ENCODE measurements around the gene ZNF124.
"Not testable (repeated sequence)": the region's sequence is repeated elsewhere in the genome, so short reads cannot be mapped to it uniquely, and the experiment has no call there.

ZNF124 gene

DNA sequence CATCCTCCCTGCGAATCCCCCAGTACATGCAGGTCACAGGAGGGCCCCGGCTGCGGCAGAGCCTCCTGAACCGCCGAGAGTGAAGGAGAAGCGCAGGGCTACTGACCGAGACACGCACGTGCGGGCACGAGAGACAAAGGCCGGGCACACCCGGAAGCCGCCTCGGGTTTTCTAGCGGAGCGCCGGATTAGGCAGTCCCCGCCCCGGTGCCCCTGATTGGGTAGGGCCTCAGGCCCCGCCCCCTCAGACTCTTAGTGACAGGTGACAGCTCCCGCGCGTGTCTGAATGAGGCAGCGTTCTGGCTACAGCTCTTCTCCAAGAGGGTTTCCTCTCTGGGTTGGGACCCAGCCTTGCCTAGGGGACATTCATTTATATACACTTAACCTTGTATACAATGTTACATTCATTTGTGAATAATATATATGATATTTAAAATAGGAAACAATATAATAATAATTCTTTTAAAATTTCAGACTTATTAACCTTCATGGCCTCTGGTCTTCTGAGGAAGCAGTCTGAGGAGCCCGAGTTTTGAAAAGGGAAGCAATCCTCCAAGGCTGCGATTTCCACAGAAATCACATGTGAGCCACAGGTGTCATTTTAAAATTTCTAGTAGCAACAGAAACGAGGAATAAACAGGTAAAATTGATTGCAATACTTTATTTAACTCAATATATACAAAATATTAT is at the start of gene ZNF124:
Gene ZNF124 (minus strand): TSS at position 146 of the 689 bp plus-strand sequence. CDS start 143 bp downstream, at position 3.
- not testable (repeated sequence) for DNase-seq (ENCODE audit: low read depth in 2 of 2, low spot score in 1 of 2)

DNA sequence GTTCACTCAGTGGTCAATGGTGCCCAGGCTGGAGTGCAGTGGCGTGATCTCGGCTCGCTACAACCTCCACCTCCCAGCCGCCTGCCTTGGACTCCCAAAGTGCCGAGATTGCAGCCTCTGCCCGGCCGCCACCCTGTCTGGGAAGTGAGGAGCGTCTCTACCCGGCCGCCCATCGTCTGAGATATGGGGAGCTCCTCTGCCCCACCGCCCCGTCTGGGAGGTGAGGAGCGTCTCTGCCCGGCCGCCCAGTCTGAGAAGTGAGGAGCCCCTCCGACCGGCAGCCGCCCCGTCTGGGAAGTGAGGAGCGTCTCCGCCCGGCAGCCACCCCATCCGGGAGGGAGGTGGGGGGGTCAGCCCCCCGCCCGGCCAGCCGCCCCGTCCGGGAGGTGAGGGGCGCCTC is 48.5 kb upstream of the ZNF124 start:
- not testable (repeated sequence) for DNase-seq (ENCODE audit: low read depth in 2 of 2, low spot score in 1 of 2)

DNA sequence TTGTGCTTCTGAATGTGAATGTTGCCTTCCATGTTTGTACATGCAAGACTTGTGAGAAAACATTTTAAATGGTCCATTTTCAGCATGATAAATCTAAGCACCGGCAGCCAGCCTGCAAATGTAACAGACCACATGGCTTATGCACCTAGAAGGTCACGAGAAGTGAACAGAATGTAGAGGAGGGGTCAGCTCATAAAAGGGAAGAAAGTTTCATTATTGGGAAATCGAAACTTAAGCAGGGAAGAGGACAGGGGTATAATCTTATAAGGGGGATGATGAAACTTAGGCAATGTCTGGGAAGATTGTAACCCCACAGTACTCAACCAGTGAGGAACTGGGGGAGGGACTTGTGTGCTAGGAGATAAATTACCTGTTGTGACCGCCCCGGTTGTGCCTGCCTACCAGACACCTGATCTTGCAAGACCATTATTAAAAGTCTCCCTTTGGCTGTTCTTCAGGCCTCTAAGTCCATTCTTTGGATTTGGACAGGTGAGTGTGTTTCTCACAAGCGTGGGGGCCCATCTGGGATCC is 46.4 kb upstream of the ZNF124 start:
- no peak for DNase-seq (ENCODE audit: low read depth in 2 of 2, low spot score in 1 of 2)

DNA sequence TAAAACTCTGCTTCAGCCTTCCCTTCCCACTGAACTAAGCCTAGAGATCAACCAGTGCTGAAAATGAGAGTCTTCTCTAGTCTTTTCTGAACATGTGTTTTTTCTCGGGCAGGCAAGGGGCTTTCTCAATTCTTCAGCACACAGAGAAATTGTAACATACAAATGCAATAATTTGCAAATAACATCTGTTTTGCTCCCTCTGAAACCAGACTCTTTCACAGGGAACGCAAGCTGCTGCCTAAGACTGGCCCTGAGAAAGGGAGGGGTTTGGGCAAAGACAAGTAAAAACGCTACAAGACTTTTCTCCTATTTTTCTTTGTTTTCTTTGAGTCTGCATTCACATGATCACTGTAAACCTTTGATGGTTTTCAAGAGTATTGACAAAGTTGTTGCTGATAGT is 44.4 kb upstream of the ZNF124 start:
- no peak for DNase-seq (ENCODE audit: low read depth in 2 of 2, low spot score in 1 of 2)

DNA sequence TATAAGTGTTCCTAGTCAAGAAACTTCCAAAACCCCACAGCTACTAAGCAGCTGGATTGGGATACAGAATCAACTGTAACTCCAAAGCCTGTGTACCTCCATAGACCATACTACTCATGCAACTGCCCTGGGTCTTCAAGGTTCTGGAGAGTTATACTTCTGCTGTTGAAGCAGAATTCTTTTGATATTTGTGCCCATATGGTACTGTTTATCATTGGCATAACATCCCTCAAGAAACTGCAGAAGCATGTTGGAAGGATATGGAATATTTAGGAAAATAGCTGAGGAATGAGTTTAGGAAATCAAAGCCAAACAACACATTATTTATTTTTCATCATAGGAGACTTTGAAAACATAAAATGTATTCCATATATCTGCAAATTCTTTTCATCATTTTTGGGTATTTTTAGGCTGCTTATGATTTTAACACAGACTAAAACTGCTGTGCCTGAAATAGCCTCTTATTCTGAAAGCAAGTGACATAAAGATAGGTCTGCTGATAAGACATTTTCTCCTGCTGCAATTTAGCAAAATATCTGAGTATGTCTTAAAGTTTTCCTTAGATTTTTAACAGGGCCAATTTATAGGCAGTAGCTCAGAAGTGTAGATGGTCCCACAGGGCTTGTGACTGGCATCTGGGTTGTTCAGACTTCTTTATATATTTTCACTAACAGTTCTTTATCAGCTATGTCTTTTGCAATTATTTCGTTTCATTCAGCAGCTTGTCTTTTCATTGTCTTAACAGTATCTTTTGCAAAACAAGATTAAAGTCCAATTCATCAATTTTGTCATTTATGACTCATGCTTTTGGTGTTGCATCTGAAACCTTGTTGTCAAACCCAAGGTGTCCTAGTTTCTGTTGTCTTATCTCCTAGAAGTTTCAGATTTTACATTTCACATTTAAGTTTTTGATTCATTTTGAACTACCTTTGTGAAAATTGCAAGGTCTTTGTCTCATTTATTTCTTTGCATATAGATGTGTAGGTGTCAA is 41.1 kb upstream of the ZNF124 start:
- no peak for DNase-seq (ENCODE audit: low read depth in 2 of 2, low spot score in 1 of 2)

DNA sequence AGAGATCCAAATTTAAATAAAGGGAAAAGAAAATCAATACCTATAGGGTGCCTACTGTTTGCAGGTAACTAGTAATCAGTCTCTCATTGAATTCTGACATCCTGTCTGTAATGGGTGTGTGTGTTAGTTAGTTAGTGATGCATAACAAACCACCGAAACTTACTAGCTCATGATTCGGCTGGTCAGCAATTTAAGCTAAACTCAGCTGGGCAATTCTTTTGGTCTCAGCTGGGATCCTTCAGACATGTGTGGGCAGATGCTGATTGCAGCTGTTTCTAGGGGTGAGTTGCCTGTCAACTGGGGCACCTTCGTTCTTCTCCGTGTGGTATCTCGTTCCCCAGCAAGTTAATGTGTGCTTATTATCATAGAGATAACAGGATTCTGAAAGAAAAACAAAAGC is 40.2 kb upstream of the ZNF124 start:
- DNase-seq (ENCODE audit: low read depth in 2 of 2, low spot score in 1 of 2) = no peak

DNA sequence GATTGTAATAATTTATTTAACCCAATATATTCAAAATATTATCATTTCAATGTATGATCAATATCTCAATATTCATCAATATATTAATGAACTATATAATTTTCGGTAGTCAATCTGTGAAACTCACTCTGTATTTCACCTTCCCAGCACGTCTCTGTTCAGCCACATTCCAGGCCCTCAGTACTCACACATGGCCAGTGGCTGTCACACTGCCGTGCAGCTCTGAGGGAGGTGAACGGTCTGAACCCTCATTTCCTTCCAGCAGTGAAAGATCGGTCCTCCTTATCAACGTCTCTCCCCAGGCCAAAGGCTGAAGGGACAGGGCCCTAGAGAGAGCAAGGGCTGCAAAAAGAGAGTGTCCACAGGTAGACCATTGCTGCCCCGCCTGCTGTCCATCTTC is 39.5 kb upstream of the ZNF124 start:
- no peak for DNase-seq (ENCODE audit: low read depth in 2 of 2, low spot score in 1 of 2)

DNA sequence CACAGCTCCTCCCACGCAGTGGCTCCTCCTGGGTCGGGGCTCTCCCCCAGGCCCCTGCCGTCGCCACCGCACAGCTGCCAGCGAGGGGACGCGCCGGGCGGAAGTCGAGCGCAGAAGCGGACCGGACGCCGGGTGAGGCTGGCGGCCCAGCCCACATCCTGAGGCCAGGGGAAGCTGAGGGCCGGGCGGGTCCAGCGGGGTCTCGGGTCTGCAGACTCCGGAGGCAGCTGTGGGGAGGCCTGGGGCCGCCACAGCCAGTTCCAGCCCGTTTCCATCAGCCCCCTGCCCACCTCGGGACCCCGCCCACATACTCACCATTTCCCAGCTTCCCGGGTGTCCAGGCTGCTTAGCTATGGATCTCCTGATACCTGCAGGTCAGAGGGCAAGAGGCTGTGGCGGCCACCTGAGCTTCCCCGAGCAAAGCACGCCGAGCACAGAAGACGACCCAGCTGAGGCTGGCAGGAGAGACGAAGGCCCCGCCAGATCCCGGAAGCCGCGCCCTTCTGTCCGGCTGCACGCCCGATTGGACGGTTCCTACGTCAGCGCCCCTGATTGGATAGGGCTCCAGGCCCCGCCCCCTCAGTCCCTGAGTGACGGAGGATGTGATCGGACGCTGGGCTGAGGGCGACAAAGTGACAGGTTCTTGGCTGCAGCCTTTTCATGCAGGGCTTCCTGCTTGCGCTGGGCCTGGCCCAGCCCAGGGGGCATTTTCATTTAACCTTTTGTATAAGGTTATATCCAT is 38.7 kb upstream of the ZNF124 start:
- peak; percentile 86 to 89 for DNase-seq (ENCODE audit: low read depth in 2 of 2, low spot score in 1 of 2)

DNA sequence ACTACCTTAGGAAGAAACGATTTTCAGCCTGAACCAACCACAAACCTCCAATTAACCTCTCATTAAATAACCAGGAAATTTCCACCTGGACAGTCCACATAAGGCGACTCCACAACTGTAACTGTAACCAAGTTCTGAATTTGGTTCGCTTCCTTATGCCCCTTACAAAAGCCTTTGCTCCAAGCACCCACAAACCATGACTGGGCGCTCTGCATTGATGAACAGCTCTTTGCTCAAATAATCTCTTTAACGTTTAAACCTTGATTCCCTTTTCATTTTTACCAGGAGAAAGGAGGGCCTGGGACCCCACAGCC is 38.2 kb upstream of the ZNF124 start:
- no peak for DNase-seq (ENCODE audit: low read depth in 2 of 2, low spot score in 1 of 2)

DNA sequence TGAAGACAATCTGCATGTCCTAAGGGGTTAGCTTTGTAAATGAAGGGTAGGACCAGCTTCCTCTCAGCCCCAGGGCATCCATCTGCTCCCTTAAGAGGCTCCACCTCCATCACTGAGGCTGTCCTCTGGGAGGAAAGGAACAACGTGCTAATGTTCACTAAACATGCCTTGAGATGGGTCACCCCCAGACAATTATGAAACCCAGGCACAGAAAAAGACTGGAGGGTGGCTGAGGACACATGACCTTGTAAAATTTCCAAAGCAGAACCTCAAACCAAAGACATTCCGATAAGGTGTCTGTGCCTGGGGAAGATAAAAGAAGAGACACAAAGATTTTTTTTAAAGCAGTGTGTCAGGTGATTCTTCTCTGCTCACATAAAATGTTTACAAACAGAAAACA is 37.6 kb upstream of the ZNF124 start:
- no peak for DNase-seq (ENCODE audit: low read depth in 2 of 2, low spot score in 1 of 2)

DNA sequence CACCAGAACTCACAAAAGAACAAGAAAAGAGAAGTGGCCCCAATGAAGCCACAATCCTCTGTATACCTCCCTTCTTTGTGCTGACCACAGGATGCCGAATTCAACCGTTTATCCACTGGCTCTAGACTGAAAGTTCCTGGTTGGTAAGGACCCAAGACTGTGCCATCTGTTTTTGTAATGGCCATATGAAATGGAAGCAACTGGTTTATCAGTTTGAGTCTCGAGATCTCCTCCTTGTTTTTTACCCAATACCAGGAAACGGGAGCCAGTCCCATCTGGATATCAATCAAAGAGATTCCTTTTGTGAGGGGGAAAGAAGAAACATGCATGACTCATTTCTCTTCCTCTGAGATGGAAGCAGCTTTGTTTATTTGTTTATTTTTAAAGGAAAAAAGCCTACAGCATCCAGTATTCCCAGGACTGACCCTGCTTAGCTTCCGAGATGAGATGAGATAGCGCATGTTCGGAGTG is 32.4 kb upstream of the ZNF124 start:
- no peak for DNase-seq (ENCODE audit: low read depth in 2 of 2, low spot score in 1 of 2)

DNA sequence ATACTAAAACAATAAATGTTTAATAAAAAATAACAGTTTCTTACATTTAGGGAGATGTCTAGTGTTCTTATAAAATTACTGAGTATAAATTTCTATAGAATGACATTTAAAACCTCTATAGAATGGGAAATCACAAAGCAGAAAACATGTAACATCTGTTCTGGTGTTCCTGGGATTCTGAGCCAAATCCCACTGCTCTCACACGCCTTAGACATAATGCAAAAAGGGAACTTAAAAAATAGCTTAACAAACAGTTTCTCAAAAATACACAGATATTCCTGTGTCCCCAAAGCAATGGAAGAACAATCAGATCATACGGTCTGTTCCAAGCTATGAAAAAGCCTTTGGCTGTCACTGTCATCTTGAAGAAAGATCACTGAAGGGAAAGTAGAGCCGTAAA is 27.0 kb upstream of the ZNF124 start:
- no peak for DNase-seq (ENCODE audit: low read depth in 2 of 2, low spot score in 1 of 2)

DNA sequence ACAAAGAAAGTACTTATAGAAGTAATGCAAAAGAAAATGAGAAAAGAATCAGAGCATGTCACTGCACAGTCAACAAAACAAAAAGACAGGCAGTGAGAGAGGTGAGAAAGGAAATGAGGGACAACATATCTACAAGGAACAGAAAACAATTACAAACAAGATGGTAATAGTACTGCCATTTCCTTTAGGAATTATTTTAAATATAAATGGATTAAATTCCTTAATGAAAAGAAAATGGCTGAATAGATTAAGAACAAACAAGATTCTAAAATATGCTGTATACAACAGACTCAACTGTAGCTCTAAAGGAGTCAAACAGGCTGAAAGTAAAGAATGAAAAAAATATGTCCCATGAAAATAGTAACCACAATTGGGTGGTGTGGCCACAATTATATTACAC is 22.1 kb upstream of the ZNF124 start:
- no peak for DNase-seq (ENCODE audit: low read depth in 2 of 2, low spot score in 1 of 2)

DNA sequence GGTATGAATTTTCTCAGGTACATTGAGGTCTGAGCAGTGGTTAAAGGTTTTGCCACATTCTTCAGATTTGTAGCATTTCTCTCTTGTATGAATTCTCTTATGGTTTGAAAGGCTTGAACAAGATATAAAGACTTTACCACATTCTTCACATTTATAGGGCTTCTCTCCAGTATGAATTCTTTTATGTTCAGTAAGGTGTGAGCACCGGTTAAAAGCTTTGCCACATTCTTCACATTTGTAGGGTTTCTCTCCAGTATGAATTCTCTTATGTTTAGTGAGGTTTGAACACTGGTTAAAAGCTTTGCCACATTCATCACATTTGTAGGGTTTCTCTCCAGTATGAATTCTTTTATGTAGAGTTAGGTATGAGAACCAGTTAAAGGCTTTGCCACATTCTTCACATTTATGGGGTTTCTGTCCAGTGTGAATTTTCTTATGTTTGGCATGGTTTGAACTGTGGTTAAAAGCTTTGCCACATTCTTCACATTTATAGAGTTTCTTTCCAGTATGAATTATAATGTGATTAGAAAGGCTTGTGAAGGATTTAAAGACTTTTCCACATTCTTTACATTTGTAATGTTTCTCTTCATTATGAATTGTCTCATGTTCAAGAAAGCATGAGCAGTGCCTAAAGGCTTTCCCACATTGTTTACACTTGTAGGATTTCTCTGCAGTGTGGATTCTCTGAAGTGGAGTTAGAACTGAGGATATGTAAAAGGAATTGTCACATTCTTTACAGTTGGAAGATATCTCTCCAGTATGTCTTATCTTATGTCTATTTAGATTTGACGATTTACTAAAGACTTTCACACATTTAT is 18.4 kb upstream of the ZNF124 start:
- DNase-seq (ENCODE audit: low read depth in 2 of 2, low spot score in 1 of 2) = no peak

DNA sequence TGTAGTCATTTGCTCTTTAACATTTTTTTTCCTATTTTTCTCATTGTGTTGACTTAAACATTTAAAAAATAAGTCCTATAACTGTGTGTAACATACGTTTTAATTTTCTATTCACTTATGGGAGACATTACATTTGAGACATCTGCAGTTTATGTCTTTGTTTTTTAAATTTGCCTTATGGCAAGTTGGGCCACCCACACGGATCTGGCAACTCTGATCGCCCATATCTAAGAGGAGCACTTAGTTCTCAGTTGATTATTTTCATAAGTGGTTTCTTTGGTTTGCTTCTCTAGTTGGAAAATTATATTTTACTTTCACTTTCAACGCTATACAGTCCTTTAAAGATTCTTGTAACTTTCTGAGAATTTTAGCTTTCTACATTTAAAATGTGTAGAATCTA is 13.8 kb upstream of the ZNF124 start:
- DNase-seq (ENCODE audit: low read depth in 2 of 2, low spot score in 1 of 2) = no peak

DNA sequence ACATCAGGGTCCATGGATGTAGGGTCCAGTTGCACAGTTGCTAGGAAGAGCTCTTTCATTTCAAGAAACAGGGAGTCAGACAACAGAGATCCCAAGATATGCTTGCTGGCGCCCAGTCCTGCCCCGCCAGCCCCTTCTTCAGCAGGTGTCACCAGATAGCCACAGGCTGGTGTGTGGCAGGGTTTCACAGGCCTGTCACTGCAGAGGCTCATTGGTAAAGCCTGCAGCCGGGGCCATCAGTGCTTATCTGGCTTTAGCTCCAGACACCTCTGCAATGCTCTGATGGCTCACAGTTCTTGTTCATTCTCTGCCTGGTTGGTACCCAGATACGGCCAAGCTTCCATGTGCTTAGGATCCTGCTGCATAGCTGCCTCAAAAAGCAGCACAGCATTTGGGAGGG is 12.4 kb upstream of the ZNF124 start:
- no peak for DNase-seq (ENCODE audit: low read depth in 2 of 2, low spot score in 1 of 2)

DNA sequence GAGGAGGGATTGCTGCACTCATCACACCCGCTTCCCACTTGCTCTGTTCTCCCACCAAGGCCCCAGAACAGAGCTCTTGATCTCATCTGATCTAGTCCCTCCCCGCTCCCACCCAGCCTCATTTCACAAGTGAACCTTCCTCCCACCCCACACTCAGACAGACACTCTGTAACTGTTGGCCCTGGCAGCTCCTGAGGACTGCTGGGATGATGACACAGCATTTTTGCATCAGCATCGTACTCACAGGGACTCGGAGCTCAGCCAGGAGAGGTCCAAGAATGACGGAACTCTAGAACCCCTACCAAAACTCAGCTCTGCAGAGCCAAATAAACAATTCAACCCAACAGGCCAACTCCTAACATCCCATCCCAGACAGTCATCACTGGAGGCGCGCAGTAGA is 11.2 kb upstream of the ZNF124 start:
- DNase-seq (ENCODE audit: low read depth in 2 of 2, low spot score in 1 of 2) = no peak

DNA sequence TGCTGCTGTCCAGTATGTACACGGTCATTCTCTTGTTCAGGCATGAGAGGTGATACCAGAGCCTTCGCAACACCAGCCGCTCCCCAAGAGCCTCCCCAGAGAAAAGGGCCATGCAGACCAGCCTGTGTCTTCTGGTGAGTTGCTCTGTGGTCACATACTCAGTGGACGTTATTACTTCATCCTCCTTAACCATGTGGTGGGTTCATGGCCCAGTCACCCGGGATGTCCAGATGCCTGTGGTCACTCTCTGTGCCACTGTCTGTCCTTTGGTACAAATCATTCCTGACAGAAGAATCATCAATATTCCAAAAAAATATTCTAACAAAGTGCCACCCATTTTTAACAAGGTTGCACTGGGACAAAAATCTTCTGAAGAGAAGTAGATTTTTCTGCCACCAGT is 8.8 kb upstream of the ZNF124 start:
- no peak for DNase-seq (ENCODE audit: low read depth in 2 of 2, low spot score in 1 of 2)

DNA sequence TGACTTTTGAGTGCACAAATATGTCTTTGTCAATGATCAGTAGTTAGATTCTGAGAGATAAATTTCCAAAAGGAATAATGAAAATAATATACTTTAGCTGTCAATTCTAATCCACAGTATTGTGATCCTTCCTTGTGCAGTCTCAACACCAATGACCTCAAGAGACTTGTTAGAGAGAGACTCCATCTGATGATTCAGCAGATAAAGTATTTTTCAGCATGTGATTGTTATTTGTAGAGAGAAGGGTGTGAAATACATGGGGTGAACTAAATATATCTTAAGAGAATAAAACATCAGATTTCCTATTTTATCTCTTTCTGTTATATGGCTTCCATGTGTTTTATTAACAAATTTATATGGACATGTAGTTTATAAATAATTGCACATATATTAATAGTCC is 5.9 kb upstream of the ZNF124 start:
- no peak for DNase-seq (ENCODE audit: low read depth in 2 of 2, low spot score in 1 of 2)

DNA sequence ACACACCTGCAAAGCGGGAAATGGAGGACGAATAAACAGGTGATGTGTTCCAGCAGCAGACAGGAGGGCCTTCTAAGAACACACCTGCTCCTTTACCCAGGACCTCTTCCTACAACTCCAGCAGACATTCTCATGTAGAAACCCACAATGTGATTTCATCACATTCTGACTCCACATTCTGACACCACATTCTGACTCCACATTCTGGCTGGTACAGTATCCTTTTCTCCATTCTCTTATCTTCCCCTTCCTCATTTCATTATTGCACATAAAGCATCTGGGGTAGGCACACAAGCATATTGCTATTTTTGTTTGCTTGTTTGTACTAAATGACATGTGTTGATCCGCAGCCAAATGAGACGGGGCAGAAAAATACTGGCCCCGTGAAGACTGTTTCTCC is 3.6 kb upstream of the ZNF124 start:
- no peak for DNase-seq (ENCODE audit: low read depth in 2 of 2, low spot score in 1 of 2)

DNA sequence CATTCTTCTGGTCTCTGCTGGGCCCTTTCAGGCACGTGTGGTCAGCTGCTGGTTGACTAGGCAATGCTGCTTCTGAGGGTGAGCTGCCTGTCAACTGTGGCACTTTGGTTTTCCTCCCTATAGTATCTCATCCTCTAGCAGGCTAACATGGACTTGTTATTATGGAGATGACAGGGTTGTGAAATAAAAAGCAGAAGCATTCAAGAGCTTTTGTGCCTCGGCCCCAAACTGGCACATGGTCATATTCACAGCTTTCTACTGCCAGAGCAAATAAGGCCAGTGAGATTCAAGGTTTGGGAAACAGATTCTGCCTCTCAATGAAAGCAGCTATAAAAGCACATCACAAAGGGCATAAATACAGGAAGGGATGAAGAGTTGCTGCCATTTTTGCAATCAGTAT is 1.6 kb upstream of the ZNF124 start:
- no peak for DNase-seq (ENCODE audit: low read depth in 2 of 2, low spot score in 1 of 2)

Measured in stimulated activated CD8-positive, alpha-beta memory T cell treated with anti-CD3 and anti-CD28 coated beads, Interleukin-4, amount 100 ng/mL, for 1 hour (primary cell).